ENCODE data around the gene KDELR3. TPM values are rescaled to one million over a fixed set of nuclear protein-coding genes. Genes with fewer than 3 reads are reported as not detected.

The KDELR3 gene
- total RNA-seq, 1 experiment from 2014 or later: 11.6 TPM

DNA sequence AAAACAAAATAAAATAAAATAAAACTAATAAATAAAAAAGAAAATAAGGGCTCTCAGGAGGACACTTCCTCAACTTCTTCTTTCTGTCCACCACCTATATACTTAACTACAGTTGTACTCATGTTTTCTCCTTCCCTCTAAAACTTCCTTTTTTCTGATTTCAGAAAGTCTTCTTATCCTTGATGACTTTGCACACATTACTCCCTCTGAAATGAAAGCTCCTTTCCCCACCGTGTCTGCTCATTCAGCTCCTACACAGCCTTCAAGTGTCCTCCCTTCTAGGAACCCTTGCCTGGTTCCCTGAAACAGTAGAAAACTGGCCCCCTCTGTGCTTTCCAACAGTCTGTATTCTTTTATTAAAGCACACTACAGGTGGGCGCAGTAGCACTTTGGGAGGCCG, 56.5 kb downstream of the KDELR3 start:
- H3K27ac ChIP-seq (ENCODE audit: low read length): no peak overlapping the region
- no peaks in the 10 kb centered on the region for H3K4me1 ChIP-seq (ENCODE audit: control insufficient read depth, insufficient read depth, low read length)
- no TSS peak for BruUV-seq (replicated peaks)
- DNase-seq (ENCODE audit: low read depth, low spot score) (no peak), ATAC-seq (no peak)
- H3K9me3 ChIP-seq (ENCODE audit: control insufficient read depth, insufficient read depth, low read depth, low read length): no peaks in the 10 kb centered on the region
- no peaks in the 10 kb centered on the region for H3K27me3 ChIP-seq (ENCODE audit: control insufficient read depth, insufficient read depth, low read length)
- intact Hi-C loops (cut with micrococcal nuclease; ENCODE audit: unreplicated experiment) (no loop called here), in situ Hi-C loops (cut with HindIII; ENCODE audit: low pct_unique_long_range_greater_than_20kb, low sequenced_read_pairs) (no loop called here)
- POLR2A ChIA-PET: no interaction called here
- no peak for TF ChIP-seq TCF7L2 (IDR thresholded peaks at IDR 0.05; ENCODE audit: low read depth, low read length)
- TF ChIP-seq, protein P1, sequence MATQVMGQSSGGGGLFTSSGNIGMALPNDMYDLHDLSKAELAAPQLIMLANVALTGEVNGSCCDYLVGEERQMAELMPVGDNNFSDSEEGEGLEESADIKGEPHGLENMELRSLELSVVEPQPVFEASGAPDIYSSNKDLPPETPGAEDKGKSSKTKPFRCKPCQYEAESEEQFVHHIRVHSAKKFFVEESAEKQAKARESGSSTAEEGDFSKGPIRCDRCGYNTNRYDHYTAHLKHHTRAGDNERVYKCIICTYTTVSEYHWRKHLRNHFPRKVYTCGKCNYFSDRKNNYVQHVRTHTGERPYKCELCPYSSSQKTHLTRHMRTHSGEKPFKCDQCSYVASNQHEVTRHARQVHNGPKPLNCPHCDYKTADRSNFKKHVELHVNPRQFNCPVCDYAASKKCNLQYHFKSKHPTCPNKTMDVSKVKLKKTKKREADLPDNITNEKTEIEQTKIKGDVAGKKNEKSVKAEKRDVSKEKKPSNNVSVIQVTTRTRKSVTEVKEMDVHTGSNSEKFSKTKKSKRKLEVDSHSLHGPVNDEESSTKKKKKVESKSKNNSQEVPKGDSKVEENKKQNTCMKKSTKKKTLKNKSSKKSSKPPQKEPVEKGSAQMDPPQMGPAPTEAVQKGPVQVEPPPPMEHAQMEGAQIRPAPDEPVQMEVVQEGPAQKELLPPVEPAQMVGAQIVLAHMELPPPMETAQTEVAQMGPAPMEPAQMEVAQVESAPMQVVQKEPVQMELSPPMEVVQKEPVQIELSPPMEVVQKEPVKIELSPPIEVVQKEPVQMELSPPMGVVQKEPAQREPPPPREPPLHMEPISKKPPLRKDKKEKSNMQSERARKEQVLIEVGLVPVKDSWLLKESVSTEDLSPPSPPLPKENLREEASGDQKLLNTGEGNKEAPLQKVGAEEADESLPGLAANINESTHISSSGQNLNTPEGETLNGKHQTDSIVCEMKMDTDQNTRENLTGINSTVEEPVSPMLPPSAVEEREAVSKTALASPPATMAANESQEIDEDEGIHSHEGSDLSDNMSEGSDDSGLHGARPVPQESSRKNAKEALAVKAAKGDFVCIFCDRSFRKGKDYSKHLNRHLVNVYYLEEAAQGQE (IDR thresholded peaks at IDR 0.05; ENCODE audit: insufficient read depth in 1 of 2, low read depth in 2 of 2, low read length in 1 of 2): no peak
- TF ChIP-seq, protein P2, sequence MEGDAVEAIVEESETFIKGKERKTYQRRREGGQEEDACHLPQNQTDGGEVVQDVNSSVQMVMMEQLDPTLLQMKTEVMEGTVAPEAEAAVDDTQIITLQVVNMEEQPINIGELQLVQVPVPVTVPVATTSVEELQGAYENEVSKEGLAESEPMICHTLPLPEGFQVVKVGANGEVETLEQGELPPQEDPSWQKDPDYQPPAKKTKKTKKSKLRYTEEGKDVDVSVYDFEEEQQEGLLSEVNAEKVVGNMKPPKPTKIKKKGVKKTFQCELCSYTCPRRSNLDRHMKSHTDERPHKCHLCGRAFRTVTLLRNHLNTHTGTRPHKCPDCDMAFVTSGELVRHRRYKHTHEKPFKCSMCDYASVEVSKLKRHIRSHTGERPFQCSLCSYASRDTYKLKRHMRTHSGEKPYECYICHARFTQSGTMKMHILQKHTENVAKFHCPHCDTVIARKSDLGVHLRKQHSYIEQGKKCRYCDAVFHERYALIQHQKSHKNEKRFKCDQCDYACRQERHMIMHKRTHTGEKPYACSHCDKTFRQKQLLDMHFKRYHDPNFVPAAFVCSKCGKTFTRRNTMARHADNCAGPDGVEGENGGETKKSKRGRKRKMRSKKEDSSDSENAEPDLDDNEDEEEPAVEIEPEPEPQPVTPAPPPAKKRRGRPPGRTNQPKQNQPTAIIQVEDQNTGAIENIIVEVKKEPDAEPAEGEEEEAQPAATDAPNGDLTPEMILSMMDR (IDR thresholded peaks at IDR 0.05): no peak
- TF ChIP-seq SIN3A (IDR thresholded peaks at IDR 0.05; ENCODE audit: borderline replicate concordance, insufficient read depth, low read depth, low read length): no peak
- TF ChIP-seq POLR2AphosphoS5 (IDR thresholded peaks at IDR 0.05; ENCODE audit: low read depth, low read length): no peak
- CTCF ChIA-PET: no interaction called here
- no peak overlapping the region for H3K4me3 ChIP-seq (ENCODE audit: low read depth in 2 of 2, low read length in 2 of 2)
- H3K36me3 ChIP-seq (ENCODE audit: control insufficient read depth, insufficient read depth, low read length): no peaks in the 10 kb centered on the region

DNA sequence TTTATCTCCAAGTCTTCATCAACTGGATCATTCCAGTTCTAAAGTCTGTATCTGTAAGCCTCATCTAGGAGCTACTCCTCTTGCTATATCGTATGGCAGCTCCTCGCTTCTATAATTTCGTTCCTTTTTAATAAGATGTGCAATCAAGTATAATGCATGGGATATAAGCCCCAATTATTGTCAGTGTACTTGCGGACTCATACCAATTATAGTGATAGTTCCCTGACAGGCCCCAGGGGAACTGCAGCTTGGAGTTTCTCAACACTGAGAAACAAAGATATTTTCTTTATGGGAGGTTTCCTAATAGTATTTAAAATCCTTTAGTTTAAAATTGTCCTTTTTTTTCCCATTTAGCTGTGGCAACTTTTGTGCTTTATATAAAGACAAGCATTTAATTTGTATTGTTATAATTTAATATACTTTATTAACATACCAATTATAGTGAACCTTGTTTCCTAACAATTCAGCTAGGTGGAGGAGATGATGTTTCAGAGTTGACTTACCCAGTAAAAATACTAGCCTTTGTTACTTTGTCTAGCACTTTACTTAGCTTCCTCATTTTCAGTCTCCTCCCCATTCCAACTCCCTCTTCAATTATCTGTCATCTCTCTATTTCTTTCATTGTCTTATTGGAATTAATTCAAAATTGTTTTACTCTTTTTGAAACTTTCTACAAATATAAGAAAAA, 63.5 kb downstream of the KDELR3 start:
- H3K4me3 ChIP-seq (ENCODE audit: low read depth in 2 of 2, low read length in 2 of 2): no peak overlapping the region
- ChIA-PET CTCF (no interaction called here), POLR2A (no interaction called here)
- intact Hi-C loops (cut with micrococcal nuclease; ENCODE audit: unreplicated experiment): no loop called here
- no TSS peak for BruUV-seq (replicated peaks)
- TF ChIP-seq, protein P2 (IDR thresholded peaks at IDR 0.05): no peak
- TF ChIP-seq POLR2AphosphoS5 (IDR thresholded peaks at IDR 0.05; ENCODE audit: low read depth, low read length): no peak
- TF ChIP-seq, protein P1 (IDR thresholded peaks at IDR 0.05; ENCODE audit: insufficient read depth in 1 of 2, low read depth in 2 of 2, low read length in 1 of 2): no peak
- TF ChIP-seq SIN3A (IDR thresholded peaks at IDR 0.05; ENCODE audit: borderline replicate concordance, insufficient read depth, low read depth, low read length): no peak
- no peak for TF ChIP-seq TCF7L2 (IDR thresholded peaks at IDR 0.05; ENCODE audit: low read depth, low read length)
- H3K4me1 ChIP-seq (ENCODE audit: control insufficient read depth, insufficient read depth, low read length): no peaks in the 10 kb centered on the region
- in situ Hi-C loops (cut with HindIII; ENCODE audit: low pct_unique_long_range_greater_than_20kb, low sequenced_read_pairs): no loop called here
- no peaks in the 10 kb centered on the region for H3K36me3 ChIP-seq (ENCODE audit: control insufficient read depth, insufficient read depth, low read length)
- no peak overlapping the region for H3K27ac ChIP-seq (ENCODE audit: low read length)
- ATAC-seq (no peak), DNase-seq (ENCODE audit: low read depth, low spot score) (no peak)
- H3K9me3 ChIP-seq (ENCODE audit: control insufficient read depth, insufficient read depth, low read depth, low read length): no peaks in the 10 kb centered on the region
- no peaks in the 10 kb centered on the region for H3K27me3 ChIP-seq (ENCODE audit: control insufficient read depth, insufficient read depth, low read length)

Data from Panc1 (cell line).